Measurements from ENCODE around the gene NCK1.

DNA sequence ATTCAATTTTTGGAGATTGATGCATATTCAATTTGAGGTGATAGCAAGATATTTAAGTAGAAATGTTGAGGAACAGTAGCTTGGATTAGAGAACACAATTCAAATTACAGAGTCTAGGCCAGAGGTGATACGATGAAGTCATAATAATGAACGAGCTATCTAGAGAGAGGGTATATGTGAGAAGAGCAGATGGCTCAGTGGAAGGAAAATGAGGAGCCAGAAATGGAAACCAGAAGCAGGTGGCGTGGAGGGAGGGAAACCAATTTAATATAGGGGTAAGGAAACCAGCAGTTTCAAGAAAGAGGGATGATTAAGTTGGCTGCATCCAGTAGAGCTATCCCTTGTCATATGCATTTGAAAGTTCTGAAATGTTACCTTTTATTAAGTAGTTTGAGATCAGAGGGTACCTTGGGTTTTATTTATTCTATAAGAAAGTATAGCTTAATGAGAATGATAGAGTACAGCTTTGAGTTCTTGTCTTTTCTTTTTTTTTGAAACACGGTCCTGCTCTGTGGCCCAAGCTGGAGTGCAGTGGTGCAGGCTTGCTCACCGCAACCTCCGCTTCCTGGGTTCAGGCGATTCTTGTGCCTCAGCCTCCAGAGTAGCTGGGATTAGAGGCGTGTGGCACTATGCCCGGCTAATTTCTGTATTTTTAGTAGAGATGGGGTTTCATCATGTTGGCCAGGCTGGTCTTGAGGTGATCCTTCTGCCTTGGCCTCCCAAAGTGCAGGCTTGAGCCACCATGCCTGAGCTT lies 22.1 kb downstream of the NCK1 start:
- TF ChIP-seq, protein P1, sequence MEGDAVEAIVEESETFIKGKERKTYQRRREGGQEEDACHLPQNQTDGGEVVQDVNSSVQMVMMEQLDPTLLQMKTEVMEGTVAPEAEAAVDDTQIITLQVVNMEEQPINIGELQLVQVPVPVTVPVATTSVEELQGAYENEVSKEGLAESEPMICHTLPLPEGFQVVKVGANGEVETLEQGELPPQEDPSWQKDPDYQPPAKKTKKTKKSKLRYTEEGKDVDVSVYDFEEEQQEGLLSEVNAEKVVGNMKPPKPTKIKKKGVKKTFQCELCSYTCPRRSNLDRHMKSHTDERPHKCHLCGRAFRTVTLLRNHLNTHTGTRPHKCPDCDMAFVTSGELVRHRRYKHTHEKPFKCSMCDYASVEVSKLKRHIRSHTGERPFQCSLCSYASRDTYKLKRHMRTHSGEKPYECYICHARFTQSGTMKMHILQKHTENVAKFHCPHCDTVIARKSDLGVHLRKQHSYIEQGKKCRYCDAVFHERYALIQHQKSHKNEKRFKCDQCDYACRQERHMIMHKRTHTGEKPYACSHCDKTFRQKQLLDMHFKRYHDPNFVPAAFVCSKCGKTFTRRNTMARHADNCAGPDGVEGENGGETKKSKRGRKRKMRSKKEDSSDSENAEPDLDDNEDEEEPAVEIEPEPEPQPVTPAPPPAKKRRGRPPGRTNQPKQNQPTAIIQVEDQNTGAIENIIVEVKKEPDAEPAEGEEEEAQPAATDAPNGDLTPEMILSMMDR (IDR thresholded peaks at IDR 0.05; ENCODE audit: insufficient read depth, low read length, poor library complexity, severe bottlenecking): no peak
- no peak for TF ChIP-seq EZH2phosphoT487 (conservative IDR thresholded peaks at IDR 0.05; ENCODE audit: low read length)
